ENCODE data around the gene BBS9.

The BBS9 gene

DNA sequence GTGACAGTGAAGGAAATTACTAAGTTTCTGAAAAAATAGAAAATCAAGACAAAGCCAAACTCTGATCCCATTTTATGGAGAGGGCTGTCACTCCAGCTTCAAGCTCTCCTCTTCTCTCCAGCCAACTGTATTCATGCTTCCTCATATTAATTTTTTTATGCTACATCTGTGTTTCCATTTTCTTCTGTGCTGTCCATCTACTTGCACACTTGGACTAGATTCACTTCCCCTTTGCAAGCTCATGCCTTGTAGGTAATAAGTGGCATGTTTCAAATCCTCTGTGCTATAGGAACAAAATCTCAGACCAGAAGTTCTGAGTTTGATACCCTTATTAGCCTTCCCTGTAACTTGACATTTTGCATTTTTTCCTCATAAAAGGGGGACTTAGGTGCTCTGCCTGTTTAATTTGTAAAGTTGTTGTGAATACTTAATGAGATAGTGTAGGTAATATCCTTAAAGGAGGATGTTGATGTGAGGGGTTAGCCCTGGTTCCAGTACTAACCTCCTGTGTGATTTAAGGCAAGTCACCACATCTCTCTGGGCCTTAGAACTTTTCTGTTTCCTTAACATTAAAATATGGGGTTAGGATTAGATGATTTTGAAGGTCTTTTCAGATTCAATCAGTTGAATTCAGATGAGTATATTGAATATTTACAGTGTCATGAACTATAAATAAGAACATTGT, 358.8 kb downstream of the BBS9 start:
- no peak overlapping the region for H3K4me3 ChIP-seq (ENCODE audit: control insufficient read depth, low read depth, low read length)
- TF ChIP-seq, protein P1, sequence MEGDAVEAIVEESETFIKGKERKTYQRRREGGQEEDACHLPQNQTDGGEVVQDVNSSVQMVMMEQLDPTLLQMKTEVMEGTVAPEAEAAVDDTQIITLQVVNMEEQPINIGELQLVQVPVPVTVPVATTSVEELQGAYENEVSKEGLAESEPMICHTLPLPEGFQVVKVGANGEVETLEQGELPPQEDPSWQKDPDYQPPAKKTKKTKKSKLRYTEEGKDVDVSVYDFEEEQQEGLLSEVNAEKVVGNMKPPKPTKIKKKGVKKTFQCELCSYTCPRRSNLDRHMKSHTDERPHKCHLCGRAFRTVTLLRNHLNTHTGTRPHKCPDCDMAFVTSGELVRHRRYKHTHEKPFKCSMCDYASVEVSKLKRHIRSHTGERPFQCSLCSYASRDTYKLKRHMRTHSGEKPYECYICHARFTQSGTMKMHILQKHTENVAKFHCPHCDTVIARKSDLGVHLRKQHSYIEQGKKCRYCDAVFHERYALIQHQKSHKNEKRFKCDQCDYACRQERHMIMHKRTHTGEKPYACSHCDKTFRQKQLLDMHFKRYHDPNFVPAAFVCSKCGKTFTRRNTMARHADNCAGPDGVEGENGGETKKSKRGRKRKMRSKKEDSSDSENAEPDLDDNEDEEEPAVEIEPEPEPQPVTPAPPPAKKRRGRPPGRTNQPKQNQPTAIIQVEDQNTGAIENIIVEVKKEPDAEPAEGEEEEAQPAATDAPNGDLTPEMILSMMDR (conservative IDR thresholded peaks at IDR 0.05; ENCODE audit: control insufficient read depth, insufficient read depth, low read depth, low read length), result no peak
- DNase-seq (ENCODE audit: low read depth), result no peak

DNA sequence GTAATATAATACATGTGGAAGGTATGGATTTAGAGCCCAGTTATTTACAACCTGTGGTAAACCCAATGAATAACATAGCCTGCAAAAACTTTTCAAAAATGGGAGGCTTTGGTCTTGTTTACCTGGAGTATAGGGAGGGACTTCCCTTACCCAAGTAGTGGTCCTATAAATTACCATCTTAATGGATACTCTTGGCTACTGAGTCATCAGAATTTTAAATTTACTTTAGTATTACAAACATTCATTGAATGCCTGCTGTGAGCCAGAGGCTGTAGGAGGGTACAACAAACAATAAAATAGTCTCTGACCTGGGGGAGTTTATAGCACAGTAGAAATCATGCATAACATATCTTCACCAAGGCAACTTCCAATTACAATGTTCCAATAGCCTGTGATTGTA, 365.1 kb downstream of the BBS9 start:
- no peak for DNase-seq (ENCODE audit: low read depth)
- TF ChIP-seq, protein P1 (conservative IDR thresholded peaks at IDR 0.05; ENCODE audit: control insufficient read depth, insufficient read depth, low read depth, low read length), result no peak
- no peak overlapping the region for H3K4me3 ChIP-seq (ENCODE audit: control insufficient read depth, low read depth, low read length)

DNA sequence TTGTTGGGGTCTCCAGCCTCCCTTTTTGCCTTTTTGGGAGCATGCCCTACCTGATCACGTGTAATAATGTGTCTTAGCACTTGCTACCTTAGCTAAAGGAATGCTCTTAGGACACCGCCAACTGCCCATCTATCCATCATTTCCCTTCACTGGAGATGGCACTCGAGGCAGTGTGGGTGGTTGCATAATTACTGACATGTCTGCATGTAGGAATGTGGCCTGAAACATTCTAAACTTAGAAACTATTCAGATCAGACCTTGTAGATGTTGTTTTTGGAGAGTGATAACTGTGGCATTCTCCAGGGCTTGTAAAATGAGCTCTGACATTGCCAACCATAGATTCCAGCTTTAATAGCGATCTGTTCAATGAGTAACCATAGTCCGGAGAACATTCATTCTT, 365.8 kb downstream of the BBS9 start:
- H3K4me3 ChIP-seq (ENCODE audit: control insufficient read depth, low read depth, low read length), result no peak overlapping the region
- TF ChIP-seq, protein P1 (conservative IDR thresholded peaks at IDR 0.05; ENCODE audit: control insufficient read depth, insufficient read depth, low read depth, low read length), result no peak
- DNase-seq (ENCODE audit: low read depth), result peak; percentile 19

DNA sequence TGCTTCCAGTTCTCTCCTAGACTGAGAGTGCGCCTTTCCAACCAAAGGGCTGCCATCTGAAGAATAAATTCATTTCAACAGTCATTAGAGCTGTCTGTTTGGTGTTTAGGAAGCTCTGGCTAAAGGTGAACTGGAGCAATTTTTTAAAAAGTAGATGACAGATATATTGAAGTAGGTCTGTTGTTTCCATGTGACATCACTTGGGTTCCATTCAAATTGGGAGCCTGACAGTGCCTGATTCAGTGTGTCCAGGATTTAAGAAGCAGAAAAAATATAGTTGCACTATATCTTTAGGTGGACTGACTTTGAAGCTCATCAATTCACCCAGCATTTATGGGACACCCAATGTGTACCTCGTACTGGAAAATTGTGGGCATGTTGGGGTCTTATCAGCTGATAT, 367.7 kb downstream of the BBS9 start:
- no peak overlapping the region for H3K4me3 ChIP-seq (ENCODE audit: control insufficient read depth, low read depth, low read length)
- TF ChIP-seq, protein P1 (conservative IDR thresholded peaks at IDR 0.05; ENCODE audit: control insufficient read depth, insufficient read depth, low read depth, low read length), result no peak

DNA sequence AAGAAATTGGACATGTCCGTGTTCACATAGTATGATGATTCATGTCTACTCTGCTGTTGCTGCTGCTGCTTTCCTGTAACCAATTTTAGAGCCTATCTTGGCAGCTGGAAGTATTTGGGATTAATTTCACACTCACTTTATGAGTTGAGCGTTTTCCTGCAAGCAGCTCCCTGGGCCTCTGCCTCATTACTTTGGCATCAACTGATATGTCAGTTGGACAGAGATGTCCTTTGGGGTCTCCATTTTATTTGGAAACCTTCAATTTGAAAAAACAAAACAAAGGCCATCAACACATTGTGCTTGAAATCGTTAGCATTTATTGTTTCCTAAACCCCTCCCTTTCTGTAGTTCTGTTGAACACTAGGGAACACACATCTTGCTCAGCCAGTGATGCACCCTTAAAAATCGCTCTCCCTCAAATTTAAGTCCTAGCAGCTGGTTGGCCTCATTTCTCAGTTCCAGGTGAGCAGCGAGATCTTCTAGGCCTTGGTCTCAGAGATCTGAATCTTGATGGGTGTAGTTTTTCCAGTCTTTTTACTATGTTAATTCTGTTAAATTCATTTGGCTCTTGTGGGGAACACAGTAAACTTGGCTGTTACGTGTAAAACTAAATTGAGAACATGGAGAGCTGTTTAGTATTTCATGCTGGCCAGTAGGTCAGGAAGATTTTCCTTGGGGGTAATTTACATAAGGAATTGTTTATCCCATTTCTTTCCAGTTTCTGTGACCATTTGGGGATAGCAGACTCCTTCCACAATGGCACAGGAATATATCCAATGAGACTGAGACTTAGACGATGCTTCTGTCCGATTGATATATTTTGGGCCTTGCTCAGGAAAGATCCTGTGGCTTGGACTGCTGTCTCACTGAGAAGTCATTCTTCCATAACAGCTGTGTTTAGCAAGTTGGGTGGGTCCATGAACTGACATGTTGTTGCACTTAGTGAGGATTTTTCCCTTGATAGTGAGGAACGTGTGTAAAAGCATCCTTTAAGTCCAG, 371.6 kb downstream of the BBS9 start:
- TF ChIP-seq, protein P1 (conservative IDR thresholded peaks at IDR 0.05; ENCODE audit: control insufficient read depth, insufficient read depth, low read depth, low read length), result no peak
- peak; percentile 26 for DNase-seq (ENCODE audit: low read depth)
- H3K4me3 ChIP-seq (ENCODE audit: control insufficient read depth, low read depth, low read length), result no peak overlapping the region

More for the DNA sequence above, 367.7 kb downstream of the BBS9 start:
- no peak for DNase-seq (ENCODE audit: low read depth)

DNA sequence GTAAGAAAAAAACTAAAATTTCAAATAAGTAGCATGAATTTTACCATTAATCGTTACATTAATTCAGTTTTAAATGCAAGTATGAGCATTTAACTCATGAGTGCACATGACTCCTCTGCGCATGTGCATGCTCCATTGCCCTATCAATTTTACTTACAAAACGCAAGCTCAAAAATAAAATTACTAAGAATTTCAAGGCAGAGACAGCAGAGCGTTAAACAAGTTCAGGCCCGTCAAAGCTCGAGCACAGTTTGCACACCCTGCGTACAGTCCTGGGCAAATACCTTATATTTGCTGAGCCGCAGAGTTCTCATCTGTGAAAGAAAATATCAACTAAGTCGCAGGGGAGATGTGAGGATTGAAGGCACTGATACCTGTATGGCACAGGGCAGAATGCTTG, 373.6 kb downstream of the BBS9 start:
- no peak overlapping the region for H3K4me3 ChIP-seq (ENCODE audit: control insufficient read depth, low read depth, low read length)
- TF ChIP-seq, protein P1 (conservative IDR thresholded peaks at IDR 0.05; ENCODE audit: control insufficient read depth, insufficient read depth, low read depth, low read length), result no peak
- no peak for DNase-seq (ENCODE audit: low read depth)
